Bronchial epithelial cell (primary cell): ENCODE results near the gene KHDRBS2. TPM values are rescaled to one million over a fixed set of nuclear protein-coding genes. Genes with fewer than 3 reads are reported as not detected.

ENCODE experiments used
- DNase-seq: peaks from one replicate; pipeline ENCODE4 v3.0.0-alpha.2; 2010; ENCODE audit warnings: low read depth
- FAIRE-seq: peaks from 2 replicates; lab custom pipeline; 2011; peaks lifted over from hg19 to GRCh38; lab: Jason Lieb, UNC
- H3K27me3 ChIP-seq: 2 replicates; pipeline ENCODE4 v1.5.1; 2011; ENCODE audit warnings: low read length; ENCODE audit not compliant: control insufficient read depth, insufficient read depth
- H3K36me3 ChIP-seq: 2 replicates; pipeline ENCODE4 v1.5.1; 2011; ENCODE audit warnings: low read length; ENCODE audit not compliant: control insufficient read depth, insufficient read depth
- H3K4me3 ChIP-seq: 2 replicates; pipeline ENCODE4 v1.5.1; 2011; ENCODE audit warnings: mild to moderate bottlenecking, low read depth, low read length, control low read depth
- total RNA-seq: library from RNA; depleted of rRNA; stranded (reverse); fragments of >200 nt; gene quantifications from 2 replicates; pipeline ENCODE4 v1.2.1, GENCODE V29; 2014
- TF ChIP-seq, protein P1 (sequence below): IDR thresholded peaks from 2 replicates; pipeline ENCODE4 v1.5.1; 2011; ENCODE audit warnings: mild to moderate bottlenecking, moderate library complexity, low read length, control low read depth, inconsistent platforms; ENCODE audit not compliant: insufficient read depth, severe bottlenecking

Gene KHDRBS2
- total RNA-seq, 1 donor from 2014 or later, result not detected

DNA sequence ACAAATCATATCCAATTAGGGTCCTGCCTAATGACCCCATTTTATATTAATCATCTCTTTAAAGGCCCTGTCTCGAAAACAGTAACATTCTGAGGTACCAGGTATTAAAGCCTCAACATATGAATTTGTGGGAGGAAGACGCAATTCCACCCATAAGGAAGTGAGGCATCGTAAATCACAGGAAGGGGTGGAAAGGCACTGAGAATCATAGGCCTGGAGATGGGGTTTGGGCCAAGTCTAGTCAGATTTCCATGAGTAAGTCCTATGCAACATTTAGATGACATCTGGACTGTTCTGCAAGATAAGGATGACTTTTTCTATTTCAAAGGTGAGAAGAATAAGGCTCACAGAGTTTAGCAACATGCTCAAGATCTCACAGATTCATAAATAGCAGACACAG lies 534.0 kb downstream of the KHDRBS2 start:
- no peak overlapping the region for H3K4me3 ChIP-seq
- no peak for FAIRE-seq
- TF ChIP-seq, protein P1, sequence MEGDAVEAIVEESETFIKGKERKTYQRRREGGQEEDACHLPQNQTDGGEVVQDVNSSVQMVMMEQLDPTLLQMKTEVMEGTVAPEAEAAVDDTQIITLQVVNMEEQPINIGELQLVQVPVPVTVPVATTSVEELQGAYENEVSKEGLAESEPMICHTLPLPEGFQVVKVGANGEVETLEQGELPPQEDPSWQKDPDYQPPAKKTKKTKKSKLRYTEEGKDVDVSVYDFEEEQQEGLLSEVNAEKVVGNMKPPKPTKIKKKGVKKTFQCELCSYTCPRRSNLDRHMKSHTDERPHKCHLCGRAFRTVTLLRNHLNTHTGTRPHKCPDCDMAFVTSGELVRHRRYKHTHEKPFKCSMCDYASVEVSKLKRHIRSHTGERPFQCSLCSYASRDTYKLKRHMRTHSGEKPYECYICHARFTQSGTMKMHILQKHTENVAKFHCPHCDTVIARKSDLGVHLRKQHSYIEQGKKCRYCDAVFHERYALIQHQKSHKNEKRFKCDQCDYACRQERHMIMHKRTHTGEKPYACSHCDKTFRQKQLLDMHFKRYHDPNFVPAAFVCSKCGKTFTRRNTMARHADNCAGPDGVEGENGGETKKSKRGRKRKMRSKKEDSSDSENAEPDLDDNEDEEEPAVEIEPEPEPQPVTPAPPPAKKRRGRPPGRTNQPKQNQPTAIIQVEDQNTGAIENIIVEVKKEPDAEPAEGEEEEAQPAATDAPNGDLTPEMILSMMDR, result no peak
- H3K36me3 ChIP-seq, result no peaks in the 10 kb centered on the region
- DNase-seq, result no peak
- H3K27me3 ChIP-seq, result no peaks in the 10 kb centered on the region

DNA sequence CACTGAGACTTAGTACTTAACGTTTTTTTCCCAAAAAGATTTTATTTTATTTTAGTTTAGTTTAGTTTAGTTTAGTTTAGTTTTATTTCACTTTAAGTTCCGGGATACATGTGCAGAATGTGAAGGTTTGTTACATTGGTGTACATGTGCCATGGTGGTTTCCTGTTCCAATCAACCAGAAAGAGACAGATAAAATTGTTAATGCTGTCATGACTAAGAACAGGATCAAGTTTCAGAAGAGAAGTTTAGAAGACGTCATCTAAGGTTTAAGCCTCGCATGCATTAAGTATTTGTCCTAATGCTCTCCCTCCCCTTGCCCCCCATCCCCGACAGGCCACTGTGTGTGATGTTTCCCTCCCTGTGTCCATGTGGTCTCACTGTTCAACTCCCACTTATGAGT lies 540.0 kb downstream of the KHDRBS2 start:
- no peak for DNase-seq
- TF ChIP-seq, protein P1, result no peak
- H3K4me3 ChIP-seq, result no peak overlapping the region
- H3K36me3 ChIP-seq, result no peaks in the 10 kb centered on the region
- no peak for FAIRE-seq
- no peaks in the 10 kb centered on the region for H3K27me3 ChIP-seq

DNA sequence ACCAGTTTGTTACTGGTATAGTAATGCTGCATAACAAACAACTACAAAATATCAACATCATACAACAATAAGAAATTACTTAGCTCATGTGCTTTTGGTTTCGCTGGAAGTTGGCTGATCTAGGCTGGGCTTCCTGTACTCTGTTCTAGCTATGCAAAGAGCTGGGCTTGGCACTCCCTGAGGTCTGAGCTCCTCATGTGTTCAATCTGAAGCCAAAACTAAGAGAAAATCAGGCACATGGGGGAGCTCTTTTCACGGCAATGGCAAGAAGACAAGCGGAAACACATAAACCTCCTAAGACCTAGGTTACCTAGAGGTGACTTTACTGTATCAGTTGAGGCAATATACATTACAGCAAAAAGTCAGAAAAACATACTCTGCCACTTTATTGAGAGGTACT lies 574.2 kb downstream of the KHDRBS2 start:
- Histone ChIP-seq H3K36me3 (no peaks in the 10 kb centered on the region), H3K27me3 (no peaks in the 10 kb centered on the region), H3K4me3 (no peak overlapping the region)
- FAIRE-seq (no peak), DNase-seq (no peak)
- TF ChIP-seq, protein P1, result no peak

DNA sequence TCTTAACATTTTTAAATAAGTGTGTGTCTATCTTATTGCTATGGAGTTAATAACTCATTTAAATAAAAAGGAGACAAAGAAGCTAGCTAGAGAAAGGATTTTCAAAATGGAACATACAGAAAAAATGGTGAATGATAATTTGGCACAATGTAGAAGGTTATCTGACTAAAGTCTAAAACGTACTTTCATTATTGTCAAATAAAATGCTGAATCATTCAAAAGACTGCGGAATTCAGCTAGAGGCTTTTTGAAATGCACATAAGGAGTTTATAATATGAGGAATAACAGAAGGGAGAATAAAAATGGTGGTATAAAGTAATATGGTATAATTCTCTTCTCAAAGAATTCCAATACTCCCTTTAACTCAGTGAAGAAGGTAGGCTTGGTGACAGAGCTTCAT lies 597.9 kb downstream of the KHDRBS2 start:
- Histone ChIP-seq H3K27me3 (no peaks in the 10 kb centered on the region), H3K4me3 (no peak overlapping the region), H3K36me3 (no peaks in the 10 kb centered on the region)
- TF ChIP-seq, protein P1, result no peak
- DNase-seq (no peak), FAIRE-seq (no peak)

DNA sequence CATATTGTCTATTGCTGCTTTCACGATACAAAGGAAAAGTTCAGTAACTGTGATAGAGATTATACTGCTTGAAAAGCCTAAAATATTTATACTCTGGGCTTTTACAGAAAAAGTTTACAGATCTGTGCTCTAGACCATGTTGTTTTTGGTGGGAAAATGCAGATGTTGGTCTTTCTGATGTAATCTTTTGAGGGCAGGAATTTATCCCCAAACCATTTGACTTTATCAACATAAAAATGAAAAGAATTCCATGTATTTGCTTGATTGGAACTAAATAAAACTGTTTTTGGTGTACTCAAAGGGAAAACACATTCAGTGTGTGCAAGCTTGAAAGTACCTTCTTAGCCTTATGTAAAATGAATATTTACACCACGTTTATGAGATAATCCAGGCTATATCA lies 603.5 kb downstream of the KHDRBS2 start:
- Histone ChIP-seq H3K36me3 (no peaks in the 10 kb centered on the region), H3K27me3 (no peaks in the 10 kb centered on the region), H3K4me3 (no peak overlapping the region)
- FAIRE-seq, result no peak
- no peak for DNase-seq
- TF ChIP-seq, protein P1, result no peak

DNA sequence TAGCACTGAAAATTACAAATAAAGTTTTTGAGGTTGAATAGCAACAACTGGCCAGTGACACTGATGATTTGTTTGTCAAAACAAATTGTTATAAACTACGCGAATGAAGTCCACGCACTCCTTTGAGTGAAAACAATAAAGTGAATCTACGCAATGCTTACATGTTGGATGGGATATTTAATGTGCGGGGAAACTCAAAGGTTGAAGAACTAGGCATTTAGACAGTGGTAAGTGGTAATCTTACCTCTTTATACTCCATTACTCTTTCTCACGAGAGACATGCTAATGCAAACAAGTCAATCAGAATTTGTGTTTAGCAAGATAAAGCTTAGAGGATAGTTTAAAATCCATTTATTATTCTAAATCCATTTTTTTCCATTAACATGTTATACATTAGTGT lies 606.4 kb downstream of the KHDRBS2 start:
- Histone ChIP-seq H3K36me3 (no peaks in the 10 kb centered on the region), H3K27me3 (no peaks in the 10 kb centered on the region), H3K4me3 (no peak overlapping the region)
- DNase-seq (no peak), FAIRE-seq (no peak)
- TF ChIP-seq, protein P1, result no peak
